WTC11 (cell line): Measurements from ENCODE around the gene PRR35. TPM values are rescaled to one million over a fixed set of nuclear protein-coding genes. Genes with fewer than 3 reads are reported as not detected.

Source experiments
- ATAC-seq: fragments of 200-7000 bp; cut with Tn5 transposase; 2 replicates; pipeline ENCODE4 v1.10.0; 2021; ENCODE audit warnings: mild to moderate bottlenecking, moderate library complexity
- CTCF ChIA-PET: fragments of 300-600 bp; sonication (Branson Sonifier 250); formaldehyde crosslinking; loops from one replicate; lab custom pipeline; 2021; ENCODE audit warnings: antibody characterized with exemption; lab: Charles Lee
- POLR2A ChIA-PET: fragments of 350-600 bp; sonication (Branson Sonifier 250); formaldehyde crosslinking; loops from one replicate; lab custom pipeline; 2021; ENCODE audit warnings: antibody characterized with exemption; lab: Charles Lee
- DNase-seq: peaks from one replicate; pipeline ENCODE4 v3.0.0; 2021; ENCODE audit warnings: low spot score
- H3K27ac Mint-ChIP-seq: 2 replicates; pipeline ENCODE4 v1.8.0; 2021; ENCODE audit warnings: mixed read lengths
- H3K27me3 Mint-ChIP-seq: 2 replicates; pipeline ENCODE4 v1.8.0; 2021; ENCODE audit warnings: low read depth, mild to moderate bottlenecking, moderate library complexity, mixed read lengths
- H3K36me3 Mint-ChIP-seq: 2 replicates; pipeline ENCODE4 v1.8.0; 2021; ENCODE audit warnings: mixed read lengths
- H3K4me1 Mint-ChIP-seq: 2 replicates; pipeline ENCODE4 v1.8.0; 2022; ENCODE audit warnings: mixed read lengths
- H3K4me3 Mint-ChIP-seq: 2 replicates; pipeline ENCODE4 v1.8.0; 2021; ENCODE audit warnings: mild to moderate bottlenecking, moderate library complexity, mixed read lengths
- H3K9me3 Mint-ChIP-seq: 2 replicates; pipeline ENCODE4 v1.8.0; 2021; ENCODE audit warnings: mixed read lengths
- JAZF1 ChIP-seq: fragments of 250-450 bp; sonication (Bioruptor Pico); IDR thresholded peaks from 2 replicates; pipeline ENCODE4 v1.9.0; 2021; ENCODE audit warnings: moderate library complexity, mild to moderate bottlenecking, inconsistent platforms
- TP53 ChIP-seq: sonication (generic); formaldehyde crosslinking; IDR thresholded peaks from 2 replicates; pipeline ENCODE4 v1.8.1; 2023; ENCODE audit warnings: mild to moderate bottlenecking, missing genetic modification reagents
- ZNF121 ChIP-seq: sonication (generic); formaldehyde crosslinking; IDR thresholded peaks from 2 replicates; pipeline ENCODE4 v1.8.0; 2023; ENCODE audit warnings: missing genetic modification reagents
- ZNF232 ChIP-seq: sonication (generic); formaldehyde crosslinking; IDR thresholded peaks from 2 replicates; pipeline ENCODE4 v1.8.0; 2022; ENCODE audit warnings: mild to moderate bottlenecking, missing genetic modification reagents
- ZNF317 ChIP-seq: sonication (generic); formaldehyde crosslinking; IDR thresholded peaks from 2 replicates; pipeline ENCODE4 v1.8.1; 2023; ENCODE audit warnings: low read depth, mild to moderate bottlenecking, moderate library complexity, missing genetic modification reagents, borderline replicate concordance
- ZNF416 ChIP-seq: fragments of 250-450 bp; sonication (Bioruptor Pico); IDR thresholded peaks from 2 replicates; pipeline ENCODE4 v1.9.0; 2021; ENCODE audit warnings: mild to moderate bottlenecking, inconsistent platforms
- total RNA-seq: library from RNA; stranded (reverse); gene quantifications from 3 replicates; pipeline ENCODE4 v1.2.3, GENCODE V29; 2021
- TF ChIP-seq, protein P1 (sequence below): sonication (generic); formaldehyde crosslinking; IDR thresholded peaks from 2 replicates; pipeline ENCODE4 v1.8.0; 2022; ENCODE audit warnings: mild to moderate bottlenecking, missing genetic modification reagents
- TF ChIP-seq, protein P2 (sequence below): sonication (generic); formaldehyde crosslinking; IDR thresholded peaks from 2 replicates; pipeline ENCODE4 v1.8.0; 2023; ENCODE audit warnings: missing genetic modification reagents
- TF ChIP-seq, protein P3 (sequence below): fragments of 250-450 bp; sonication (Bioruptor Pico); IDR thresholded peaks from 2 replicates; pipeline ENCODE4 v1.9.0; 2021; ENCODE audit warnings: mild to moderate bottlenecking, borderline replicate concordance
- TF ChIP-seq, protein P4 (sequence below): sonication (generic); formaldehyde crosslinking; IDR thresholded peaks from 2 replicates; pipeline ENCODE4 v1.8.0; 2023; ENCODE audit warnings: mild to moderate bottlenecking, missing genetic modification reagents
- TF ChIP-seq, protein P5 (sequence below): sonication (generic); formaldehyde crosslinking; IDR thresholded peaks from 2 replicates; pipeline ENCODE4 v1.8.0; 2023; ENCODE audit warnings: missing genetic modification reagents, mild to moderate bottlenecking, borderline replicate concordance
- TF ChIP-seq, protein P6 (sequence below): sonication (generic); formaldehyde crosslinking; IDR thresholded peaks from 2 replicates; pipeline ENCODE4 v1.8.1; 2022; ENCODE audit warnings: mild to moderate bottlenecking, missing genetic modification reagents, moderate library complexity, borderline replicate concordance

Gene PRR35
- total RNA-seq, 1 experiment from 2014 or later: 0.72 TPM

DNA sequence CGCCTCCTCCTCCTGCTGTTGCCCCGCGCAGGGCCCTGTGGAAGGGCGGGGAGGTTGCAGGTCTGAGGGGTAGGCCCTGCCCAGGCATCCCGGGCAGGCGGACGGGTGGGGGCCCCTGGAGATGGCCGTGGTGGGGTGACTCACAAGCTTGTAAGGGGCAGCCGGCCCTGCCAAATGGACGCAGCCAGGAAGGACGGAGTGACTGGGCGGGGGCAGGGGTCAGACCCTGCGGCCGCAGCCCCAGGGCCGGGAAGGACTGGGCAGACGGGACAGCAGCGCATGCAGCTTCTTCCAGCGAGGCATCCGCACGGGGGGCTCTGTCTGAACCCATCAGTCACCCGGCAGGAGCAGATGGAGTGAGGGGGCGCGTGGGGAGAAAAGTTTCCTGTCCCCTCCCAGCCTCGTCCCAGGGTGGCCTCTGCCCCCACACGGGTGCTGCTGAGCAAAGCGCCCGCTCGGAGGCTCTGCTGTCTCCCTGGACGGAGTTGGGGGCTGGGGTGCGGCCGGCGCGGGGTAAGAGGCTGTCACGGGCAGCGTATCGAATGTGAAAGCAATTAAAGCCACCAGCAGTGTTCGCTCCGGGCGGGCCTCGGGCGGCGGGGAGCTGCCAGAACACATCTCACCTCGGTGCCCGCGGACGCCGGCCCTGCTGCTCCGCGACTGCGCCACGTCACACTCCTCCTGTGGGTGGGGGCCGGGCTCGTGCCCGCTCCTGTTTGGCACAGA is 5.4 kb upstream of the PRR35 start:
- POLR2A ChIA-PET: no interaction called here
- no peak overlapping the region for H3K4me3 Mint-ChIP-seq
- TF ChIP-seq, protein P1, sequence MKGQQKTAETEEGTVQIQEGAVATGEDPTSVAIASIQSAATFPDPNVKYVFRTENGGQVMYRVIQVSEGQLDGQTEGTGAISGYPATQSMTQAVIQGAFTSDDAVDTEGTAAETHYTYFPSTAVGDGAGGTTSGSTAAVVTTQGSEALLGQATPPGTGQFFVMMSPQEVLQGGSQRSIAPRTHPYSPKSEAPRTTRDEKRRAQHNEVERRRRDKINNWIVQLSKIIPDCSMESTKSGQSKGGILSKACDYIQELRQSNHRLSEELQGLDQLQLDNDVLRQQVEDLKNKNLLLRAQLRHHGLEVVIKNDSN (CRISPR knock-in tag): no peak
- no peak for TF ChIP-seq ZNF232
- TF ChIP-seq, protein P2, sequence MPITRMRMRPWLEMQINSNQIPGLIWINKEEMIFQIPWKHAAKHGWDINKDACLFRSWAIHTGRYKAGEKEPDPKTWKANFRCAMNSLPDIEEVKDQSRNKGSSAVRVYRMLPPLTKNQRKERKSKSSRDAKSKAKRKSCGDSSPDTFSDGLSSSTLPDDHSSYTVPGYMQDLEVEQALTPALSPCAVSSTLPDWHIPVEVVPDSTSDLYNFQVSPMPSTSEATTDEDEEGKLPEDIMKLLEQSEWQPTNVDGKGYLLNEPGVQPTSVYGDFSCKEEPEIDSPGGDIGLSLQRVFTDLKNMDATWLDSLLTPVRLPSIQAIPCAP (CRISPR knock-in tag): no peak
- TF ChIP-seq JAZF1 (CRISPR knock-in tag): no peak
- no peak for TF ChIP-seq ZNF416
- TF ChIP-seq, protein P3, sequence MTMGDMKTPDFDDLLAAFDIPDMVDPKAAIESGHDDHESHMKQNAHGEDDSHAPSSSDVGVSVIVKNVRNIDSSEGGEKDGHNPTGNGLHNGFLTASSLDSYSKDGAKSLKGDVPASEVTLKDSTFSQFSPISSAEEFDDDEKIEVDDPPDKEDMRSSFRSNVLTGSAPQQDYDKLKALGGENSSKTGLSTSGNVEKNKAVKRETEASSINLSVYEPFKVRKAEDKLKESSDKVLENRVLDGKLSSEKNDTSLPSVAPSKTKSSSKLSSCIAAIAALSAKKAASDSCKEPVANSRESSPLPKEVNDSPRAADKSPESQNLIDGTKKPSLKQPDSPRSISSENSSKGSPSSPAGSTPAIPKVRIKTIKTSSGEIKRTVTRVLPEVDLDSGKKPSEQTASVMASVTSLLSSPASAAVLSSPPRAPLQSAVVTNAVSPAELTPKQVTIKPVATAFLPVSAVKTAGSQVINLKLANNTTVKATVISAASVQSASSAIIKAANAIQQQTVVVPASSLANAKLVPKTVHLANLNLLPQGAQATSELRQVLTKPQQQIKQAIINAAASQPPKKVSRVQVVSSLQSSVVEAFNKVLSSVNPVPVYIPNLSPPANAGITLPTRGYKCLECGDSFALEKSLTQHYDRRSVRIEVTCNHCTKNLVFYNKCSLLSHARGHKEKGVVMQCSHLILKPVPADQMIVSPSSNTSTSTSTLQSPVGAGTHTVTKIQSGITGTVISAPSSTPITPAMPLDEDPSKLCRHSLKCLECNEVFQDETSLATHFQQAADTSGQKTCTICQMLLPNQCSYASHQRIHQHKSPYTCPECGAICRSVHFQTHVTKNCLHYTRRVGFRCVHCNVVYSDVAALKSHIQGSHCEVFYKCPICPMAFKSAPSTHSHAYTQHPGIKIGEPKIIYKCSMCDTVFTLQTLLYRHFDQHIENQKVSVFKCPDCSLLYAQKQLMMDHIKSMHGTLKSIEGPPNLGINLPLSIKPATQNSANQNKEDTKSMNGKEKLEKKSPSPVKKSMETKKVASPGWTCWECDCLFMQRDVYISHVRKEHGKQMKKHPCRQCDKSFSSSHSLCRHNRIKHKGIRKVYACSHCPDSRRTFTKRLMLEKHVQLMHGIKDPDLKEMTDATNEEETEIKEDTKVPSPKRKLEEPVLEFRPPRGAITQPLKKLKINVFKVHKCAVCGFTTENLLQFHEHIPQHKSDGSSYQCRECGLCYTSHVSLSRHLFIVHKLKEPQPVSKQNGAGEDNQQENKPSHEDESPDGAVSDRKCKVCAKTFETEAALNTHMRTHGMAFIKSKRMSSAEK: no peak
- TF ChIP-seq, protein P4, sequence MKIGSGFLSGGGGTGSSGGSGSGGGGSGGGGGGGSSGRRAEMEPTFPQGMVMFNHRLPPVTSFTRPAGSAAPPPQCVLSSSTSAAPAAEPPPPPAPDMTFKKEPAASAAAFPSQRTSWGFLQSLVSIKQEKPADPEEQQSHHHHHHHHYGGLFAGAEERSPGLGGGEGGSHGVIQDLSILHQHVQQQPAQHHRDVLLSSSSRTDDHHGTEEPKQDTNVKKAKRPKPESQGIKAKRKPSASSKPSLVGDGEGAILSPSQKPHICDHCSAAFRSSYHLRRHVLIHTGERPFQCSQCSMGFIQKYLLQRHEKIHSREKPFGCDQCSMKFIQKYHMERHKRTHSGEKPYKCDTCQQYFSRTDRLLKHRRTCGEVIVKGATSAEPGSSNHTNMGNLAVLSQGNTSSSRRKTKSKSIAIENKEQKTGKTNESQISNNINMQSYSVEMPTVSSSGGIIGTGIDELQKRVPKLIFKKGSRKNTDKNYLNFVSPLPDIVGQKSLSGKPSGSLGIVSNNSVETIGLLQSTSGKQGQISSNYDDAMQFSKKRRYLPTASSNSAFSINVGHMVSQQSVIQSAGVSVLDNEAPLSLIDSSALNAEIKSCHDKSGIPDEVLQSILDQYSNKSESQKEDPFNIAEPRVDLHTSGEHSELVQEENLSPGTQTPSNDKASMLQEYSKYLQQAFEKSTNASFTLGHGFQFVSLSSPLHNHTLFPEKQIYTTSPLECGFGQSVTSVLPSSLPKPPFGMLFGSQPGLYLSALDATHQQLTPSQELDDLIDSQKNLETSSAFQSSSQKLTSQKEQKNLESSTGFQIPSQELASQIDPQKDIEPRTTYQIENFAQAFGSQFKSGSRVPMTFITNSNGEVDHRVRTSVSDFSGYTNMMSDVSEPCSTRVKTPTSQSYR (CRISPR knock-in tag): no peak
- TF ChIP-seq, protein P5, sequence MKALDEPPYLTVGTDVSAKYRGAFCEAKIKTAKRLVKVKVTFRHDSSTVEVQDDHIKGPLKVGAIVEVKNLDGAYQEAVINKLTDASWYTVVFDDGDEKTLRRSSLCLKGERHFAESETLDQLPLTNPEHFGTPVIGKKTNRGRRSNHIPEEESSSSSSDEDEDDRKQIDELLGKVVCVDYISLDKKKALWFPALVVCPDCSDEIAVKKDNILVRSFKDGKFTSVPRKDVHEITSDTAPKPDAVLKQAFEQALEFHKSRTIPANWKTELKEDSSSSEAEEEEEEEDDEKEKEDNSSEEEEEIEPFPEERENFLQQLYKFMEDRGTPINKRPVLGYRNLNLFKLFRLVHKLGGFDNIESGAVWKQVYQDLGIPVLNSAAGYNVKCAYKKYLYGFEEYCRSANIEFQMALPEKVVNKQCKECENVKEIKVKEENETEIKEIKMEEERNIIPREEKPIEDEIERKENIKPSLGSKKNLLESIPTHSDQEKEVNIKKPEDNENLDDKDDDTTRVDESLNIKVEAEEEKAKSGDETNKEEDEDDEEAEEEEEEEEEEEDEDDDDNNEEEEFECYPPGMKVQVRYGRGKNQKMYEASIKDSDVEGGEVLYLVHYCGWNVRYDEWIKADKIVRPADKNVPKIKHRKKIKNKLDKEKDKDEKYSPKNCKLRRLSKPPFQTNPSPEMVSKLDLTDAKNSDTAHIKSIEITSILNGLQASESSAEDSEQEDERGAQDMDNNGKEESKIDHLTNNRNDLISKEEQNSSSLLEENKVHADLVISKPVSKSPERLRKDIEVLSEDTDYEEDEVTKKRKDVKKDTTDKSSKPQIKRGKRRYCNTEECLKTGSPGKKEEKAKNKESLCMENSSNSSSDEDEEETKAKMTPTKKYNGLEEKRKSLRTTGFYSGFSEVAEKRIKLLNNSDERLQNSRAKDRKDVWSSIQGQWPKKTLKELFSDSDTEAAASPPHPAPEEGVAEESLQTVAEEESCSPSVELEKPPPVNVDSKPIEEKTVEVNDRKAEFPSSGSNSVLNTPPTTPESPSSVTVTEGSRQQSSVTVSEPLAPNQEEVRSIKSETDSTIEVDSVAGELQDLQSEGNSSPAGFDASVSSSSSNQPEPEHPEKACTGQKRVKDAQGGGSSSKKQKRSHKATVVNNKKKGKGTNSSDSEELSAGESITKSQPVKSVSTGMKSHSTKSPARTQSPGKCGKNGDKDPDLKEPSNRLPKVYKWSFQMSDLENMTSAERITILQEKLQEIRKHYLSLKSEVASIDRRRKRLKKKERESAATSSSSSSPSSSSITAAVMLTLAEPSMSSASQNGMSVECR: no peak
- TF ChIP-seq ZNF121: no peak
- TF ChIP-seq, protein P6, sequence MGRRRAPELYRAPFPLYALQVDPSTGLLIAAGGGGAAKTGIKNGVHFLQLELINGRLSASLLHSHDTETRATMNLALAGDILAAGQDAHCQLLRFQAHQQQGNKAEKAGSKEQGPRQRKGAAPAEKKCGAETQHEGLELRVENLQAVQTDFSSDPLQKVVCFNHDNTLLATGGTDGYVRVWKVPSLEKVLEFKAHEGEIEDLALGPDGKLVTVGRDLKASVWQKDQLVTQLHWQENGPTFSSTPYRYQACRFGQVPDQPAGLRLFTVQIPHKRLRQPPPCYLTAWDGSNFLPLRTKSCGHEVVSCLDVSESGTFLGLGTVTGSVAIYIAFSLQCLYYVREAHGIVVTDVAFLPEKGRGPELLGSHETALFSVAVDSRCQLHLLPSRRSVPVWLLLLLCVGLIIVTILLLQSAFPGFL (CRISPR knock-in tag): no peak
- no peak for TF ChIP-seq TP53 (CRISPR knock-in tag)
- TF ChIP-seq ZNF317 (CRISPR knock-in tag): no peak
- ATAC-seq (no peak), DNase-seq (no peak)
- H3K36me3 Mint-ChIP-seq: no peaks in the 10 kb centered on the region
- H3K27me3 Mint-ChIP-seq: peaks cover 14% of the 10 kb centered on the region
- CTCF ChIA-PET: interaction anchor here (0.8 to 1.0 kb wide), 2 partner anchors 16 to 24 kb away, joined by 3 read pairs; no protein-coding TSS in a partner anchor
- H3K4me1 Mint-ChIP-seq: no peaks in the 10 kb centered on the region
- H3K27ac Mint-ChIP-seq: no peak overlapping the region
- no peaks in the 10 kb centered on the region for H3K9me3 Mint-ChIP-seq
